ENCODE measurements around the gene NAV3.

Gene NAV3

GRCh38 chr12:78181544-78182162, 351.0 kb downstream of the NAV3 start:
- Mint-ChIP-seq H3K4me1 (ENCODE audit: low read depth) (no peaks in the 10 kb centered on the region), H3K4me3 (no peak overlapping the region), H3K9me3 (no peaks in the 10 kb centered on the region), H3K27me3 (no peaks in the 10 kb centered on the region), H3K36me3 (ENCODE audit: low read depth) (no peaks in the 10 kb centered on the region), H3K27ac (no peak overlapping the region)
- intact Hi-C loops (cut with micrococcal nuclease): no loop called here

- no peak overlapping the region for H3K4me3 Mint-ChIP-seq
- intact Hi-C loops (cut with micrococcal nuclease): no loop called here
Observed at GRCh38 chr12:78183824-78184223, 353.1 kb downstream of the NAV3 start.

GRCh38 chr12:78185109-78185508, 354.4 kb downstream of the NAV3 start:
- no peaks in the 10 kb centered on the region for H3K9me3 Mint-ChIP-seq
- no peak overlapping the region for H3K4me3 Mint-ChIP-seq
- no peak overlapping the region for H3K27ac Mint-ChIP-seq
- H3K4me1 Mint-ChIP-seq (ENCODE audit: low read depth): no peaks in the 10 kb centered on the region
- no peaks in the 10 kb centered on the region for H3K36me3 Mint-ChIP-seq (ENCODE audit: low read depth)
- no peaks in the 10 kb centered on the region for H3K27me3 Mint-ChIP-seq
- intact Hi-C loops (cut with micrococcal nuclease): no loop called here

More at GRCh38 chr12:78183824-78184223, 353.1 kb downstream of the NAV3 start:
- Mint-ChIP-seq H3K27ac (no peak overlapping the region), H3K4me1 (ENCODE audit: low read depth) (no peaks in the 10 kb centered on the region), H3K36me3 (ENCODE audit: low read depth) (no peaks in the 10 kb centered on the region), H3K27me3 (no peaks in the 10 kb centered on the region), H3K9me3 (no peaks in the 10 kb centered on the region)

GRCh38 chr12:78185651-78186050, 355.0 kb downstream of the NAV3 start:
- H3K4me3 Mint-ChIP-seq: no peak overlapping the region
- H3K36me3 Mint-ChIP-seq (ENCODE audit: low read depth): no peaks in the 10 kb centered on the region
- H3K27me3 Mint-ChIP-seq: no peaks in the 10 kb centered on the region
- no peaks in the 10 kb centered on the region for H3K9me3 Mint-ChIP-seq
- intact Hi-C loops (cut with micrococcal nuclease): no loop called here
- H3K27ac Mint-ChIP-seq: no peak overlapping the region
- H3K4me1 Mint-ChIP-seq (ENCODE audit: low read depth): no peaks in the 10 kb centered on the region

- H3K4me1 Mint-ChIP-seq (ENCODE audit: low read depth): no peaks in the 10 kb centered on the region
- no peaks in the 10 kb centered on the region for H3K36me3 Mint-ChIP-seq (ENCODE audit: low read depth)
- no peaks in the 10 kb centered on the region for H3K9me3 Mint-ChIP-seq
- no peaks in the 10 kb centered on the region for H3K27me3 Mint-ChIP-seq
- H3K27ac Mint-ChIP-seq: no peak overlapping the region
- intact Hi-C loops (cut with micrococcal nuclease): no loop called here
- no peak overlapping the region for H3K4me3 Mint-ChIP-seq
Observed at GRCh38 chr12:78186670-78187069, 356.0 kb downstream of the NAV3 start.

GRCh38 chr12:78187741-78188140, 357.0 kb downstream of the NAV3 start:
- Mint-ChIP-seq H3K27ac (no peak overlapping the region), H3K9me3 (no peaks in the 10 kb centered on the region), H3K4me3 (no peak overlapping the region), H3K4me1 (ENCODE audit: low read depth) (no peaks in the 10 kb centered on the region), H3K36me3 (ENCODE audit: low read depth) (no peaks in the 10 kb centered on the region), H3K27me3 (no peaks in the 10 kb centered on the region)
- intact Hi-C loops (cut with micrococcal nuclease): no loop called here

- Mint-ChIP-seq H3K36me3 (ENCODE audit: low read depth) (no peaks in the 10 kb centered on the region), H3K27me3 (no peaks in the 10 kb centered on the region), H3K27ac (no peak overlapping the region), H3K4me1 (ENCODE audit: low read depth) (no peaks in the 10 kb centered on the region), H3K9me3 (no peaks in the 10 kb centered on the region), H3K4me3 (no peak overlapping the region)
- intact Hi-C loops (cut with micrococcal nuclease): no loop called here
Observed at GRCh38 chr12:78189656-78190055, 359.0 kb downstream of the NAV3 start.

GRCh38 chr12:78191611-78192010, 360.9 kb downstream of the NAV3 start:
- intact Hi-C loops (cut with micrococcal nuclease): no loop called here
- Mint-ChIP-seq H3K36me3 (ENCODE audit: low read depth) (no peaks in the 10 kb centered on the region), H3K4me3 (no peak overlapping the region), H3K4me1 (ENCODE audit: low read depth) (no peaks in the 10 kb centered on the region), H3K27ac (no peak overlapping the region), H3K27me3 (no peaks in the 10 kb centered on the region), H3K9me3 (no peaks in the 10 kb centered on the region)

- Mint-ChIP-seq H3K9me3 (no peaks in the 10 kb centered on the region), H3K27ac (no peak overlapping the region), H3K4me3 (no peak overlapping the region), H3K27me3 (no peaks in the 10 kb centered on the region), H3K36me3 (ENCODE audit: low read depth) (no peaks in the 10 kb centered on the region), H3K4me1 (ENCODE audit: low read depth) (no peaks in the 10 kb centered on the region)
- intact Hi-C loops (cut with micrococcal nuclease): no loop called here
Observed at GRCh38 chr12:78192979-78193378, 362.3 kb downstream of the NAV3 start.

GRCh38 chr12:78194448-78194847, 363.8 kb downstream of the NAV3 start:
- Mint-ChIP-seq H3K27ac (no peak overlapping the region), H3K27me3 (no peaks in the 10 kb centered on the region), H3K4me3 (no peak overlapping the region), H3K4me1 (ENCODE audit: low read depth) (no peaks in the 10 kb centered on the region), H3K9me3 (no peaks in the 10 kb centered on the region), H3K36me3 (ENCODE audit: low read depth) (no peaks in the 10 kb centered on the region)
- intact Hi-C loops (cut with micrococcal nuclease): no loop called here

- Mint-ChIP-seq H3K27ac (no peak overlapping the region), H3K9me3 (no peaks in the 10 kb centered on the region), H3K4me1 (ENCODE audit: low read depth) (no peaks in the 10 kb centered on the region), H3K4me3 (no peak overlapping the region), H3K36me3 (ENCODE audit: low read depth) (no peaks in the 10 kb centered on the region), H3K27me3 (no peaks in the 10 kb centered on the region)
- intact Hi-C loops (cut with micrococcal nuclease): no loop called here
Observed at GRCh38 chr12:78198896-78199295, 368.2 kb downstream of the NAV3 start.

- Mint-ChIP-seq H3K36me3 (ENCODE audit: low read depth) (no peaks in the 10 kb centered on the region), H3K4me3 (no peak overlapping the region), H3K9me3 (no peaks in the 10 kb centered on the region), H3K4me1 (ENCODE audit: low read depth) (no peaks in the 10 kb centered on the region), H3K27ac (no peak overlapping the region), H3K27me3 (no peaks in the 10 kb centered on the region)
- intact Hi-C loops (cut with micrococcal nuclease): no loop called here
Observed at GRCh38 chr12:78199926-78200325, 369.2 kb downstream of the NAV3 start.

- H3K4me3 Mint-ChIP-seq: no peak overlapping the region
- intact Hi-C loops (cut with micrococcal nuclease): no loop called here
- no peaks in the 10 kb centered on the region for H3K9me3 Mint-ChIP-seq
- H3K27ac Mint-ChIP-seq: no peak overlapping the region
- H3K36me3 Mint-ChIP-seq (ENCODE audit: low read depth): no peaks in the 10 kb centered on the region
- no peaks in the 10 kb centered on the region for H3K4me1 Mint-ChIP-seq (ENCODE audit: low read depth)
- H3K27me3 Mint-ChIP-seq: no peaks in the 10 kb centered on the region
Observed at GRCh38 chr12:78204926-78205325, 374.2 kb downstream of the NAV3 start.

GRCh38 chr12:78208092-78208491, 377.4 kb downstream of the NAV3 start:
- no peaks in the 10 kb centered on the region for H3K27me3 Mint-ChIP-seq
- no peak overlapping the region for H3K4me3 Mint-ChIP-seq
- intact Hi-C loops (cut with micrococcal nuclease): no loop called here
- H3K27ac Mint-ChIP-seq: no peak overlapping the region
- no peaks in the 10 kb centered on the region for H3K36me3 Mint-ChIP-seq (ENCODE audit: low read depth)
- H3K9me3 Mint-ChIP-seq: no peaks in the 10 kb centered on the region
- H3K4me1 Mint-ChIP-seq (ENCODE audit: low read depth): no peaks in the 10 kb centered on the region

- no peaks in the 10 kb centered on the region for H3K27me3 Mint-ChIP-seq
- intact Hi-C loops (cut with micrococcal nuclease): no loop called here
- no peak overlapping the region for H3K4me3 Mint-ChIP-seq
- H3K4me1 Mint-ChIP-seq (ENCODE audit: low read depth): no peaks in the 10 kb centered on the region
- no peaks in the 10 kb centered on the region for H3K9me3 Mint-ChIP-seq
- no peaks in the 10 kb centered on the region for H3K36me3 Mint-ChIP-seq (ENCODE audit: low read depth)
- no peak overlapping the region for H3K27ac Mint-ChIP-seq
Observed at GRCh38 chr12:78209846-78210505, 379.3 kb downstream of the NAV3 start.
